Mesenchymal stem cell (in vitro differentiated cells and primary cell): Measurements from ENCODE around the gene FHIT.

Experiments
- DNase-seq: peaks from one replicate; pipeline ENCODE4 v3.0.0-alpha.2; 2013
- H2AFZ ChIP-seq: one replicate; pipeline ENCODE4 v1.6.1; 2013; ENCODE audit warnings: low read depth, mild to moderate bottlenecking, control low read depth, inconsistent platforms, low read length, moderate library complexity
- H2AK5ac ChIP-seq: 2 replicates; pipeline ENCODE4 v1.6.1; 2013; ENCODE audit warnings: low read length, moderate library complexity, mild to moderate bottlenecking, inconsistent platforms; ENCODE audit not compliant: severe bottlenecking
- H2BK120ac ChIP-seq: one replicate; pipeline ENCODE4 v1.6.1; 2013; ENCODE audit warnings: low read depth, mild to moderate bottlenecking, inconsistent platforms, low read length, moderate library complexity
- H2BK12ac ChIP-seq, 2 experiments: one replicate each; pipeline ENCODE4 v1.6.1; 2013; ENCODE audit warnings: inconsistent platforms in 2 of 2, low read length in 2 of 2, mild to moderate bottlenecking in 2 of 2, moderate library complexity in 2 of 2, control low read depth in 1 of 2
- H2BK15ac ChIP-seq: one replicate; pipeline ENCODE4 v1.6.1; 2013; ENCODE audit warnings: mild to moderate bottlenecking, low read depth, inconsistent platforms; ENCODE audit not compliant: poor library complexity, severe bottlenecking
- H2BK5ac ChIP-seq: 2 replicates; pipeline ENCODE4 v1.6.1; 2013; ENCODE audit warnings: low read depth, mild to moderate bottlenecking, low read length, control low read depth, inconsistent platforms; ENCODE audit not compliant: poor library complexity, severe bottlenecking
- H3K14ac ChIP-seq, 2 experiments: one replicate each; pipeline ENCODE4 v1.6.1; 2013; ENCODE audit warnings: inconsistent platforms in 2 of 2, low read length in 2 of 2, control low read depth in 1 of 2, mild to moderate bottlenecking in 1 of 2, moderate library complexity in 1 of 2
- H3K18ac ChIP-seq, 2 experiments: one replicate each; pipeline ENCODE4 v1.6.1; 2013; ENCODE audit warnings: inconsistent platforms in 2 of 2, low read length in 2 of 2, control low read depth in 1 of 2, low read depth in 1 of 2, mild to moderate bottlenecking in 1 of 2
- H3K23ac ChIP-seq, 2 experiments: one replicate each; pipeline ENCODE4 v1.6.1; 2013; ENCODE audit warnings: inconsistent platforms in 2 of 2, low read length in 2 of 2, mild to moderate bottlenecking in 2 of 2, moderate library complexity in 2 of 2, control low read depth in 1 of 2
- H3K27ac ChIP-seq: 2 replicates; pipeline ENCODE4 v1.5.1; 2013; ENCODE audit warnings: mild to moderate bottlenecking, moderate library complexity, low read length, control low read depth, inconsistent platforms; ENCODE audit not compliant: poor library complexity, severe bottlenecking
- H3K27me3 ChIP-seq, 2 experiments: 2 replicates each; pipeline versions ENCODE4 v1.6.1 to v1.7.0; 2013; ENCODE audit warnings: low read length in 2 of 2, mild to moderate bottlenecking in 2 of 2, moderate library complexity in 2 of 2, control low read depth in 1 of 2, inconsistent platforms in 1 of 2; ENCODE audit not compliant: control insufficient read depth in 1 of 2, insufficient read depth in 1 of 2
- H3K36me3 ChIP-seq, 2 experiments: 2 replicates each; pipeline versions ENCODE4 v1.6.1 to v1.7.0; 2013; ENCODE audit warnings: low read length in 2 of 2, control low read depth in 1 of 2, inconsistent platforms in 1 of 2, low read depth in 1 of 2, mild to moderate bottlenecking in 1 of 2; ENCODE audit not compliant: insufficient read depth in 2 of 2, control insufficient read depth in 1 of 2
- H3K4ac ChIP-seq, 2 experiments: one replicate each; pipeline ENCODE4 v1.6.1; 2013; ENCODE audit warnings: inconsistent platforms in 2 of 2, low read length in 2 of 2, mild to moderate bottlenecking in 2 of 2, moderate library complexity in 2 of 2, control low read depth in 1 of 2, low read depth in 1 of 2
- H3K4me1 ChIP-seq: 2 replicates; pipeline ENCODE4 v1.6.1; 2013; ENCODE audit warnings: low read depth, low read length, control low read depth; ENCODE audit not compliant: control insufficient read depth, insufficient read depth
- H3K4me2 ChIP-seq: 2 replicates; pipeline ENCODE4 v1.6.1; 2013; ENCODE audit warnings: low read length, mild to moderate bottlenecking, inconsistent platforms; ENCODE audit not compliant: poor library complexity, severe bottlenecking
- H3K4me3 ChIP-seq, 2 experiments: 2 replicates each; pipeline versions ENCODE4 v1.5.1 to v1.7.0; 2013; ENCODE audit warnings: low read length in 2 of 2, mild to moderate bottlenecking in 2 of 2, control low read depth in 1 of 2, low read depth in 1 of 2; ENCODE audit not compliant: insufficient read depth in 1 of 2
- H3K79me1 ChIP-seq: replicated peaks from 2 replicates; pipeline ENCODE4 v1.6.1; 2013; ENCODE audit warnings: mild to moderate bottlenecking, control low read depth, low read length, inconsistent platforms; ENCODE audit not compliant: poor library complexity, severe bottlenecking
- H3K9ac ChIP-seq: 2 replicates; pipeline ENCODE4 v1.7.0; 2013; ENCODE audit warnings: mild to moderate bottlenecking, low read length, moderate library complexity
- H3K9me3 ChIP-seq: 2 replicates; pipeline ENCODE4 v1.7.0; 2013; ENCODE audit warnings: mild to moderate bottlenecking, low read length; ENCODE audit not compliant: control insufficient read depth
- H4K8ac ChIP-seq: one replicate; pipeline ENCODE4 v1.6.1; 2013; ENCODE audit warnings: inconsistent platforms, mild to moderate bottlenecking, low read length, moderate library complexity
- H4K91ac ChIP-seq: one replicate; pipeline ENCODE4 v1.6.1; 2013; ENCODE audit warnings: mild to moderate bottlenecking, low read length, inconsistent platforms
- WGBS: methylation state at CpG from one replicate; pipeline ENCODE4 v1.1.7; 2013; ENCODE audit warnings: mixed read lengths; 5-methylcytosine and 5-hydroxymethylcytosine counted together

Gene FHIT

GRCh38 chr3:59728587-59728908, 1522.7 kb downstream of the FHIT start:
- no peaks in the 10 kb centered on the region for H3K36me3 ChIP-seq
- no peak for DNase-seq
- H3K9ac ChIP-seq: no peak overlapping the region
- no peak overlapping the region for H2AFZ ChIP-seq
- no peak overlapping the region for H3K27ac ChIP-seq
- H4K91ac ChIP-seq: no peak overlapping the region
- H3K18ac ChIP-seq: no peak overlapping the region
- H3K79me1 ChIP-seq: no peaks in the 10 kb centered on the region
- no peaks in the 10 kb centered on the region for H3K9me3 ChIP-seq
- H2BK15ac ChIP-seq: no peak overlapping the region
- no peak overlapping the region for H3K4ac ChIP-seq
- no peak overlapping the region for H3K14ac ChIP-seq
- peaks cover 0 to 4% of the 10 kb centered on the region in 2 experiments for H3K27me3 ChIP-seq
- no peak overlapping the region for H2BK120ac ChIP-seq
- no peak overlapping the region for H3K4me2 ChIP-seq
- H4K8ac ChIP-seq: no peak overlapping the region
- no peak overlapping the region for H2BK5ac ChIP-seq
- H3K23ac ChIP-seq: no peak overlapping the region
- H2BK12ac ChIP-seq: no peak overlapping the region
- H2AK5ac ChIP-seq: no peak overlapping the region
- no peaks in the 10 kb centered on the region for H3K4me1 ChIP-seq
- H3K4me3 ChIP-seq: no peak overlapping the region

- Histone ChIP-seq H4K91ac (no peak overlapping the region), H3K9ac (no peak overlapping the region), H3K27me3 (no peaks in the 10 kb centered on the region), H3K14ac (no peak overlapping the region), H3K79me1 (no peaks in the 10 kb centered on the region), H3K23ac (no peak overlapping the region), H3K36me3 (no peaks in the 10 kb centered on the region), H2AFZ (no peak overlapping the region), H3K4me3 (no peak overlapping the region), H3K9me3 (no peaks in the 10 kb centered on the region), H2AK5ac (no peak overlapping the region), H3K4me2 (no peak overlapping the region), H3K4ac (no peak overlapping the region), H3K4me1 (no peaks in the 10 kb centered on the region), H3K27ac (no peak overlapping the region), H2BK120ac (no peak overlapping the region), H2BK5ac (no peak overlapping the region), H4K8ac (no peak overlapping the region), H2BK15ac (no peak overlapping the region), H3K18ac (no peak overlapping the region), H2BK12ac (no peak overlapping the region)
- 12% methylated on average over 3 of the region's 4 CpGs for WGBS
- DNase-seq: no peak
Measured at GRCh38 chr3:59727902-59728586, 1523.2 kb downstream of the FHIT start.

- H3K14ac ChIP-seq: no peak overlapping the region
- no peak overlapping the region for H2BK5ac ChIP-seq
- H3K36me3 ChIP-seq: no peaks in the 10 kb centered on the region
- no peaks in the 10 kb centered on the region for H3K9me3 ChIP-seq
- no peak overlapping the region for H3K4me2 ChIP-seq
- no peak overlapping the region for H3K4ac ChIP-seq
- no peaks in the 10 kb centered on the region for H3K4me1 ChIP-seq
- no peak overlapping the region for H4K8ac ChIP-seq
- H3K18ac ChIP-seq: no peak overlapping the region
- 94% methylated on average over 2 of the region's 2 CpGs for WGBS
- no peak overlapping the region for H2AFZ ChIP-seq
- no peak overlapping the region for H3K27ac ChIP-seq
- no peak overlapping the region for H2BK120ac ChIP-seq
- H3K9ac ChIP-seq: no peak overlapping the region
- DNase-seq: no peak
- no peak overlapping the region for H2BK12ac ChIP-seq
- no peak overlapping the region for H2AK5ac ChIP-seq
- H3K23ac ChIP-seq: no peak overlapping the region
- H2BK15ac ChIP-seq: no peak overlapping the region
- H4K91ac ChIP-seq: no peak overlapping the region
- H3K4me3 ChIP-seq: no peak overlapping the region
- no peaks in the 10 kb centered on the region for H3K27me3 ChIP-seq
- no peaks in the 10 kb centered on the region for H3K79me1 ChIP-seq
Measured at GRCh38 chr3:59726279-59726678, 1525.0 kb downstream of the FHIT start.

- H3K4ac ChIP-seq: no peak overlapping the region
- H2AFZ ChIP-seq: no peak overlapping the region
- no peaks in the 10 kb centered on the region for H3K79me1 ChIP-seq
- no peak overlapping the region for H2AK5ac ChIP-seq
- WGBS: 92% methylated on average over 1 of the region's 1 CpG
- DNase-seq: no peak
- no peak overlapping the region for H4K8ac ChIP-seq
- H3K4me3 ChIP-seq: no peak overlapping the region
- H3K4me2 ChIP-seq: no peak overlapping the region
- H2BK120ac ChIP-seq: no peak overlapping the region
- H4K91ac ChIP-seq: no peak overlapping the region
- no peaks in the 10 kb centered on the region for H3K27me3 ChIP-seq
- no peak overlapping the region for H3K9ac ChIP-seq
- H3K14ac ChIP-seq: no peak overlapping the region
- no peak overlapping the region for H3K18ac ChIP-seq
- H3K36me3 ChIP-seq: no peaks in the 10 kb centered on the region
- no peaks in the 10 kb centered on the region for H3K4me1 ChIP-seq
- no peak overlapping the region for H3K23ac ChIP-seq
- no peak overlapping the region for H2BK12ac ChIP-seq
- H3K27ac ChIP-seq: no peak overlapping the region
- H3K9me3 ChIP-seq: peaks cover 11% of the 10 kb centered on the region
- H2BK15ac ChIP-seq: no peak overlapping the region
- no peak overlapping the region for H2BK5ac ChIP-seq
Measured at GRCh38 chr3:59717679-59718205, 1533.5 kb downstream of the FHIT start.
